WTC11 (cell line): ENCODE data around the gene CRTAP. TPM values are rescaled to one million over a fixed set of nuclear protein-coding genes. Genes with fewer than 3 reads are reported as not detected.

Experiments used
- ATAC-seq: fragments of 200-7000 bp; cut with Tn5 transposase; 2 replicates; pipeline ENCODE4 v1.10.0; 2021; ENCODE audit warnings: mild to moderate bottlenecking, moderate library complexity
- CTCF ChIA-PET: fragments of 300-600 bp; sonication (Branson Sonifier 250); formaldehyde crosslinking; loops from one replicate; lab custom pipeline; 2021; ENCODE audit warnings: antibody characterized with exemption; lab: Charles Lee
- POLR2A ChIA-PET: fragments of 350-600 bp; sonication (Branson Sonifier 250); formaldehyde crosslinking; loops from one replicate; lab custom pipeline; 2021; ENCODE audit warnings: antibody characterized with exemption; lab: Charles Lee
- DNase-seq: peaks from one replicate; pipeline ENCODE4 v3.0.0; 2021; ENCODE audit warnings: low spot score
- H3K27ac Mint-ChIP-seq: 2 replicates; pipeline ENCODE4 v1.8.0; 2021; ENCODE audit warnings: mixed read lengths
- H3K27me3 Mint-ChIP-seq: 2 replicates; pipeline ENCODE4 v1.8.0; 2021; ENCODE audit warnings: low read depth, mild to moderate bottlenecking, moderate library complexity, mixed read lengths
- H3K36me3 Mint-ChIP-seq: 2 replicates; pipeline ENCODE4 v1.8.0; 2021; ENCODE audit warnings: mixed read lengths
- H3K4me1 Mint-ChIP-seq: 2 replicates; pipeline ENCODE4 v1.8.0; 2022; ENCODE audit warnings: mixed read lengths
- H3K4me3 Mint-ChIP-seq: 2 replicates; pipeline ENCODE4 v1.8.0; 2021; ENCODE audit warnings: mild to moderate bottlenecking, moderate library complexity, mixed read lengths
- H3K9me3 Mint-ChIP-seq: 2 replicates; pipeline ENCODE4 v1.8.0; 2021; ENCODE audit warnings: mixed read lengths
- ATF1 ChIP-seq: sonication (generic); formaldehyde crosslinking; IDR thresholded peaks from 2 replicates; pipeline ENCODE4 v1.8.1; 2023; ENCODE audit warnings: mild to moderate bottlenecking, moderate library complexity, missing genetic modification reagents
- CREB1 ChIP-seq: sonication (generic); formaldehyde crosslinking; IDR thresholded peaks from 2 replicates; pipeline ENCODE4 v1.8.0; 2023; ENCODE audit warnings: mild to moderate bottlenecking, missing genetic modification reagents
- ELF4 ChIP-seq: sonication (generic); formaldehyde crosslinking; IDR thresholded peaks from 2 replicates; pipeline ENCODE4 v1.8.1; 2022; ENCODE audit warnings: low read depth, mild to moderate bottlenecking, moderate library complexity, missing genetic modification reagents
- EMX1 ChIP-seq: fragments of 250-450 bp; sonication (Bioruptor Pico); IDR thresholded peaks from 2 replicates; pipeline ENCODE4 v1.8.0; 2021; ENCODE audit warnings: mild to moderate bottlenecking
- ETV6 ChIP-seq: sonication (generic); formaldehyde crosslinking; IDR thresholded peaks from 2 replicates; pipeline ENCODE4 v1.8.1; 2022; ENCODE audit warnings: mild to moderate bottlenecking, missing genetic modification reagents
- FOXP1 ChIP-seq: sonication (generic); formaldehyde crosslinking; IDR thresholded peaks from 2 replicates; pipeline ENCODE4 v1.8.0; 2022; ENCODE audit warnings: missing genetic modification reagents, mild to moderate bottlenecking, moderate library complexity, borderline replicate concordance
- GABPB1 ChIP-seq: sonication (generic); formaldehyde crosslinking; IDR thresholded peaks from 2 replicates; pipeline ENCODE4 v1.8.1; 2023; ENCODE audit warnings: mild to moderate bottlenecking, missing genetic modification reagents
- GRHL2 ChIP-seq: fragments of 250-450 bp; sonication (Bioruptor Pico); IDR thresholded peaks from 2 replicates; pipeline ENCODE4 v1.8.0; 2022; ENCODE audit warnings: mild to moderate bottlenecking, moderate library complexity; ENCODE audit not compliant: insufficient replicate concordance, severe bottlenecking
- MYBL2 ChIP-seq: sonication (generic); formaldehyde crosslinking; IDR thresholded peaks from 2 replicates; pipeline ENCODE4 v1.8.1; 2023; ENCODE audit warnings: mild to moderate bottlenecking, moderate library complexity, missing genetic modification reagents
- NR2C2 ChIP-seq: sonication (generic); formaldehyde crosslinking; IDR thresholded peaks from 2 replicates; pipeline ENCODE4 v1.8.0; 2022; ENCODE audit warnings: mild to moderate bottlenecking, missing genetic modification reagents
- NR3C1 ChIP-seq: sonication (generic); formaldehyde crosslinking; conservative IDR thresholded peaks from 2 replicates; pipeline ENCODE4 v1.8.1; 2023; ENCODE audit warnings: low read depth, mild to moderate bottlenecking, missing genetic modification reagents
- RELA ChIP-seq: sonication (generic); formaldehyde crosslinking; IDR thresholded peaks from 2 replicates; pipeline ENCODE4 v1.8.1; 2022; ENCODE audit warnings: missing genetic modification reagents, mild to moderate bottlenecking, borderline replicate concordance
- RORB ChIP-seq: fragments of 250-450 bp; sonication (Bioruptor Pico); IDR thresholded peaks from 2 replicates; pipeline ENCODE4 v1.9.0; 2021; ENCODE audit warnings: mild to moderate bottlenecking
- SOX15 ChIP-seq: fragments of 250-450 bp; sonication (Bioruptor Pico); IDR thresholded peaks from 2 replicates; pipeline ENCODE4 v1.9.0; 2021; ENCODE audit warnings: mild to moderate bottlenecking
- TP53 ChIP-seq: sonication (generic); formaldehyde crosslinking; IDR thresholded peaks from 2 replicates; pipeline ENCODE4 v1.8.1; 2023; ENCODE audit warnings: mild to moderate bottlenecking, missing genetic modification reagents
- ZBTB21 ChIP-seq: sonication (generic); formaldehyde crosslinking; IDR thresholded peaks from 2 replicates; pipeline ENCODE4 v1.8.1; 2023; ENCODE audit warnings: mild to moderate bottlenecking, missing genetic modification reagents, borderline replicate concordance
- ZNF138 ChIP-seq: sonication (generic); formaldehyde crosslinking; conservative IDR thresholded peaks from 2 replicates; pipeline ENCODE4 v1.8.1; 2022; ENCODE audit warnings: mild to moderate bottlenecking, moderate library complexity, missing genetic modification reagents
- ZNF317 ChIP-seq: sonication (generic); formaldehyde crosslinking; IDR thresholded peaks from 2 replicates; pipeline ENCODE4 v1.8.1; 2023; ENCODE audit warnings: low read depth, mild to moderate bottlenecking, moderate library complexity, missing genetic modification reagents, borderline replicate concordance
- ZNF416 ChIP-seq: fragments of 250-450 bp; sonication (Bioruptor Pico); IDR thresholded peaks from 2 replicates; pipeline ENCODE4 v1.9.0; 2021; ENCODE audit warnings: mild to moderate bottlenecking, inconsistent platforms
- total RNA-seq: library from RNA; stranded (reverse); gene quantifications from 3 replicates; pipeline ENCODE4 v1.2.3, GENCODE V29; 2021
- TF ChIP-seq, protein P1 (sequence below): fragments of 250-450 bp; sonication (Bioruptor Pico); IDR thresholded peaks from 2 replicates; pipeline ENCODE4 v1.9.0; 2021; ENCODE audit warnings: mild to moderate bottlenecking
- TF ChIP-seq, protein P2 (sequence below): sonication (generic); formaldehyde crosslinking; IDR thresholded peaks from 2 replicates; pipeline ENCODE4 v1.8.1; 2023; ENCODE audit warnings: mild to moderate bottlenecking, missing genetic modification reagents, borderline replicate concordance
- TF ChIP-seq, protein P3 (sequence below): sonication (generic); formaldehyde crosslinking; IDR thresholded peaks from 2 replicates; pipeline ENCODE4 v1.8.0; 2022; ENCODE audit warnings: mild to moderate bottlenecking, missing genetic modification reagents

CRTAP gene
- total RNA-seq, 1 experiment from 2014 or later, result 156 TPM

DNA sequence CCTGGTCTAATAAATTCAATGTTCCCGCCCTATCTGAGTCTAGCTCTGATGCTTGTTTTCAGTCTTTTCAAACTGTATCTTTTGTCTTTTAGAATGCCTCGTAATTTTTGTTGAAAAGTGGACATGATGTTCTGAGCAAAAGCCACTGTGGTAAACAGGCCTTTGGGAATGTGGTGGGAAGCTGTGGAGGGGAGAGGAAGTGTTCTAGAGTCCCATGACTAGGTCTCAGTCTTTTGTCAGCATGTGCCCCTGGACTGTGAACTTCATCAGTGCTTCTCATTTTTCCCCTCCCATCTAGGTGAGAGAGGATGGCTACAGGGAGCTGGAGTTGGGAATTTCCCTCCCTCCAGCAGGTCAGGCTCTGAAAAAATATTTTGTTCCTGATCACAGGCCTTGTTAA is 71.0 kb downstream of the CRTAP start:
- Mint-ChIP-seq H3K9me3 (peaks cover 14% of the 10 kb centered on the region; the same call in 1 of the 2 replicates), H3K4me1 (no peaks in the 10 kb centered on the region; the same call in 1 of the 2 replicates), H3K27me3 (no peaks in the 10 kb centered on the region), H3K27ac (no peak overlapping the region), H3K36me3 (no peaks in the 10 kb centered on the region), H3K4me3 (no peak overlapping the region)
- DNase-seq (no peak), ATAC-seq (no peak)
- POLR2A ChIA-PET, result no interaction called here
- CTCF ChIA-PET, result interaction anchor here (0.7 to 1.2 kb wide), 3 partner anchors 41 to 188 kb away, joined by 3 to 8 read pairs (median 3); no protein-coding TSS in a partner anchor
- TF ChIP-seq RORB (CRISPR knock-in tag), result no peak

DNA sequence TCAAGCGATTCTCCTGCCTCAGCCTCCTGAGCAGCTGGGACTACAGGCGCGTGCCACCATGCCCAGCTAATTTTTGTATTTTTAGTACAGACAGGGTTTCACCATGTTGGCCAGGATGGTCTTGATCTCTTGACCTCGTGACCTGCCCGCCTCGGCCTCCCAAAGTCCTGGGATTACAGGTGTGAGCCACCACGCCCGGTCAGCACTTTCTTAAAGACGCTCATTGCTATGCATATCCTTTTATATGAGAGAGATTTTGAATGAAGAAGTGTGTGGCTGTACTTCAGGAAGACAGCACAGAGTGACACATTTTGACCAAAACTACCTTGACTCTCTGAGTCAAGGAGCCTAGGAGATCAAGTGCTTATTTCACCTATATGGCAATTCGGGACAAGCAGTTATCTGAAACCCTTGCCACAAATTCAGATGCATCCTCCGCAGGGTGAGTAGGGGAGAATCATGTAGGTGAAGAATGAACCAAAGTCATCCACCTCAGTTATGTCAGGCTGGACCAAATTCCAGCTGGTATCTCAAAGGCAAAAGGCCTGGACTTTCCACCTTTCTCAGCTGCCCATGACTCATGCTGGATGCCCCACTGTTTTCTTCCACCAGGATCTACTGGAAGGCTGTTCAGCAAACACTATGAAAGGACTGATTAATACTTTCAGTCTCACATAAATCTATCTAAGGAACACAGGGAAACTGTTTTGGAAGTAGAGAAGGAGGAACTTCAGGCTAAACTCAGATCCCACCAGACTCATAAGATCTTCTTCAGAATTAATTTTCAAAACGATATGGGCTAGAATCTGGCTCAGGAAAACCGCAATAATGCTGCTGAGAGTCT is 72.9 kb downstream of the CRTAP start:
- TF ChIP-seq GABPB1 (CRISPR knock-in tag) (0 out of 2 replicates have a peak, but pooled peaks have one; percentile 9), CREB1 (no peak), NR2C2 (CRISPR knock-in tag) (no peak), ZNF416 (no peak), MYBL2 (no peak)
- no peak overlapping the region for H3K27ac Mint-ChIP-seq
- ATAC-seq (no peak), DNase-seq (no peak)
- no peaks in the 10 kb centered on the region; the same call in 1 of the 2 replicates for H3K4me1 Mint-ChIP-seq
- CTCF ChIA-PET, result no interaction called here
- H3K36me3 Mint-ChIP-seq, result no peaks in the 10 kb centered on the region
- H3K9me3 Mint-ChIP-seq, result peaks cover 14% of the 10 kb centered on the region; the same call in 1 of the 2 replicates
- POLR2A ChIA-PET, result no interaction called here
- H3K27me3 Mint-ChIP-seq, result no peaks in the 10 kb centered on the region
- H3K4me3 Mint-ChIP-seq, result no peak overlapping the region

DNA sequence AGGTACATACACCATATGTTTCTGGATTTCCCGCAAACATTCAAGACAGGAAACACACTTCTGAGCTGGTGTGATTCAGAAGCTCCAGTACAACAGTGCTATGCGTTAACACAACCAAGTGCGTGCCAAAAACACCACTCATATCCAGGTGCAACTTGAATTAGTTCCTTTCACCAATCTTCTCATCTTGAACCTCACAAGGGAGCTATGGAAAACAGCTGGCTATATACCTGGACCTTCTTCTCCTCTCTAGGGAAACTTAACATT is 73.5 kb downstream of the CRTAP start:
- H3K4me3 Mint-ChIP-seq, result no peak overlapping the region
- DNase-seq, result no peak
- no peak for ATAC-seq
- H3K4me1 Mint-ChIP-seq, result no peaks in the 10 kb centered on the region; the same call in 1 of the 2 replicates
- H3K9me3 Mint-ChIP-seq, result peaks cover 10% of the 10 kb centered on the region; the same call in 1 of the 2 replicates
- H3K27me3 Mint-ChIP-seq, result no peaks in the 10 kb centered on the region
- no peaks in the 10 kb centered on the region for H3K36me3 Mint-ChIP-seq
- ChIA-PET CTCF (interaction anchor here (0.9 kb wide), 1 partner anchor 185 kb away, joined by 4 read pairs; no protein-coding TSS in a partner anchor), POLR2A (no interaction called here)
- H3K27ac Mint-ChIP-seq, result no peak overlapping the region
- no peak for TF ChIP-seq ZNF317 (CRISPR knock-in tag)
- TF ChIP-seq, protein P1, sequence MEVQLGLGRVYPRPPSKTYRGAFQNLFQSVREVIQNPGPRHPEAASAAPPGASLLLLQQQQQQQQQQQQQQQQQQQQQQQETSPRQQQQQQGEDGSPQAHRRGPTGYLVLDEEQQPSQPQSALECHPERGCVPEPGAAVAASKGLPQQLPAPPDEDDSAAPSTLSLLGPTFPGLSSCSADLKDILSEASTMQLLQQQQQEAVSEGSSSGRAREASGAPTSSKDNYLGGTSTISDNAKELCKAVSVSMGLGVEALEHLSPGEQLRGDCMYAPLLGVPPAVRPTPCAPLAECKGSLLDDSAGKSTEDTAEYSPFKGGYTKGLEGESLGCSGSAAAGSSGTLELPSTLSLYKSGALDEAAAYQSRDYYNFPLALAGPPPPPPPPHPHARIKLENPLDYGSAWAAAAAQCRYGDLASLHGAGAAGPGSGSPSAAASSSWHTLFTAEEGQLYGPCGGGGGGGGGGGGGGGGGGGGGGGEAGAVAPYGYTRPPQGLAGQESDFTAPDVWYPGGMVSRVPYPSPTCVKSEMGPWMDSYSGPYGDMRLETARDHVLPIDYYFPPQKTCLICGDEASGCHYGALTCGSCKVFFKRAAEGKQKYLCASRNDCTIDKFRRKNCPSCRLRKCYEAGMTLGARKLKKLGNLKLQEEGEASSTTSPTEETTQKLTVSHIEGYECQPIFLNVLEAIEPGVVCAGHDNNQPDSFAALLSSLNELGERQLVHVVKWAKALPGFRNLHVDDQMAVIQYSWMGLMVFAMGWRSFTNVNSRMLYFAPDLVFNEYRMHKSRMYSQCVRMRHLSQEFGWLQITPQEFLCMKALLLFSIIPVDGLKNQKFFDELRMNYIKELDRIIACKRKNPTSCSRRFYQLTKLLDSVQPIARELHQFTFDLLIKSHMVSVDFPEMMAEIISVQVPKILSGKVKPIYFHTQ (CRISPR knock-in tag), result no peak
- TF ChIP-seq, protein P2, sequence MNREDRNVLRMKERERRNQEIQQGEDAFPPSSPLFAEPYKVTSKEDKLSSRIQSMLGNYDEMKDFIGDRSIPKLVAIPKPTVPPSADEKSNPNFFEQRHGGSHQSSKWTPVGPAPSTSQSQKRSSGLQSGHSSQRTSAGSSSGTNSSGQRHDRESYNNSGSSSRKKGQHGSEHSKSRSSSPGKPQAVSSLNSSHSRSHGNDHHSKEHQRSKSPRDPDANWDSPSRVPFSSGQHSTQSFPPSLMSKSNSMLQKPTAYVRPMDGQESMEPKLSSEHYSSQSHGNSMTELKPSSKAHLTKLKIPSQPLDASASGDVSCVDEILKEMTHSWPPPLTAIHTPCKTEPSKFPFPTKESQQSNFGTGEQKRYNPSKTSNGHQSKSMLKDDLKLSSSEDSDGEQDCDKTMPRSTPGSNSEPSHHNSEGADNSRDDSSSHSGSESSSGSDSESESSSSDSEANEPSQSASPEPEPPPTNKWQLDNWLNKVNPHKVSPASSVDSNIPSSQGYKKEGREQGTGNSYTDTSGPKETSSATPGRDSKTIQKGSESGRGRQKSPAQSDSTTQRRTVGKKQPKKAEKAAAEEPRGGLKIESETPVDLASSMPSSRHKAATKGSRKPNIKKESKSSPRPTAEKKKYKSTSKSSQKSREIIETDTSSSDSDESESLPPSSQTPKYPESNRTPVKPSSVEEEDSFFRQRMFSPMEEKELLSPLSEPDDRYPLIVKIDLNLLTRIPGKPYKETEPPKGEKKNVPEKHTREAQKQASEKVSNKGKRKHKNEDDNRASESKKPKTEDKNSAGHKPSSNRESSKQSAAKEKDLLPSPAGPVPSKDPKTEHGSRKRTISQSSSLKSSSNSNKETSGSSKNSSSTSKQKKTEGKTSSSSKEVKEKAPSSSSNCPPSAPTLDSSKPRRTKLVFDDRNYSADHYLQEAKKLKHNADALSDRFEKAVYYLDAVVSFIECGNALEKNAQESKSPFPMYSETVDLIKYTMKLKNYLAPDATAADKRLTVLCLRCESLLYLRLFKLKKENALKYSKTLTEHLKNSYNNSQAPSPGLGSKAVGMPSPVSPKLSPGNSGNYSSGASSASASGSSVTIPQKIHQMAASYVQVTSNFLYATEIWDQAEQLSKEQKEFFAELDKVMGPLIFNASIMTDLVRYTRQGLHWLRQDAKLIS (CRISPR knock-in tag), result no peak
- no peak for TF ChIP-seq ZBTB21 (CRISPR knock-in tag)
- no peak for TF ChIP-seq ELF4 (CRISPR knock-in tag)
- no peak for TF ChIP-seq EMX1
- TF ChIP-seq RELA (CRISPR knock-in tag), result no peak
- TF ChIP-seq NR3C1, result no peak
- no peak for TF ChIP-seq ETV6 (CRISPR knock-in tag)
- TF ChIP-seq, protein P3, sequence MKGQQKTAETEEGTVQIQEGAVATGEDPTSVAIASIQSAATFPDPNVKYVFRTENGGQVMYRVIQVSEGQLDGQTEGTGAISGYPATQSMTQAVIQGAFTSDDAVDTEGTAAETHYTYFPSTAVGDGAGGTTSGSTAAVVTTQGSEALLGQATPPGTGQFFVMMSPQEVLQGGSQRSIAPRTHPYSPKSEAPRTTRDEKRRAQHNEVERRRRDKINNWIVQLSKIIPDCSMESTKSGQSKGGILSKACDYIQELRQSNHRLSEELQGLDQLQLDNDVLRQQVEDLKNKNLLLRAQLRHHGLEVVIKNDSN (CRISPR knock-in tag), result no peak
- TF ChIP-seq SOX15 (CRISPR knock-in tag), result no peak
- TF ChIP-seq TP53, result no peak
- no peak for TF ChIP-seq ZNF138
- TF ChIP-seq ATF1 (CRISPR knock-in tag), result no peak
- no peak for TF ChIP-seq FOXP1 (CRISPR knock-in tag)
- TF ChIP-seq GRHL2 (CRISPR knock-in tag), result no peak
